Naive thymus-derived CD4-positive, alpha-beta T cell (primary cell): ENCODE measurements around the gene WSCD2. TPM values are rescaled to one million over a fixed set of nuclear protein-coding genes. Genes with fewer than 3 reads are reported as not detected.

ENCODE experiments used
- ATAC-seq: fragments of 150-1000 bp; cut with Tn5 transposase; 2 replicates; pipeline ENCODE4 v1.10.0; 2021; ENCODE audit warnings: mild to moderate bottlenecking, moderate library complexity
- CTCF ChIA-PET: fragments of 350-600 bp; sonication (Branson Sonifier 250); formaldehyde crosslinking; loops from one replicate; lab custom pipeline; 2021; ENCODE audit warnings: antibody characterized with exemption; lab: Charles Lee
- POLR2A ChIA-PET: fragments of 350-600 bp; sonication (Branson Sonifier 250); formaldehyde crosslinking; loops from one replicate; lab custom pipeline; 2021; ENCODE audit warnings: antibody characterized with exemption, inconsistent platforms; lab: Charles Lee
- DNase-seq, 9 donors: peaks; one replicate each; pipeline versions ENCODE4 v3.0.0 to v3.0.0-alpha.2; 2020 to 2022; ENCODE audit warnings: mixed read lengths in 1 of 9
- H3K27ac ChIP-seq: one replicate; pipeline ENCODE4 v1.7.0; 2013; ENCODE audit warnings: mild to moderate bottlenecking, low read depth, low read length, moderate library complexity
- H3K27me3 ChIP-seq, 2 donors: one replicate each; pipeline ENCODE4 v1.7.0; 2013; ENCODE audit warnings: low read length in 2 of 2, mild to moderate bottlenecking in 2 of 2, moderate library complexity in 2 of 2; ENCODE audit not compliant: control insufficient read depth in 2 of 2, insufficient read depth in 2 of 2
- H3K36me3 ChIP-seq, 3 experiments: 1 replicate in 2 of 3; 2 replicates in 1 of 3; pipeline ENCODE4 v1.7.0; 2013; ENCODE audit warnings: low read length in 3 of 3, mild to moderate bottlenecking in 3 of 3, moderate library complexity in 1 of 3; ENCODE audit not compliant: insufficient read depth in 3 of 3, control insufficient read depth in 2 of 3
- H3K4me1 ChIP-seq, 2 donors: one replicate each; pipeline ENCODE4 v1.7.0; 2013; ENCODE audit warnings: low read length in 2 of 2, mild to moderate bottlenecking in 2 of 2, moderate library complexity in 1 of 2; ENCODE audit not compliant: control insufficient read depth in 2 of 2, insufficient read depth in 2 of 2
- H3K4me3 ChIP-seq: 2 replicates; pipeline ENCODE4 v1.7.0; 2013; ENCODE audit warnings: mild to moderate bottlenecking, low read length
- H3K9me3 ChIP-seq, 3 experiments: 1 replicate in 2 of 3; 2 replicates in 1 of 3; pipeline ENCODE4 v1.7.0; 2013; ENCODE audit warnings: low read length in 3 of 3; ENCODE audit not compliant: control insufficient read depth in 2 of 3
- H3K27ac Mint-ChIP-seq, 9 donors: one replicate each; pipeline ENCODE4 v1.8.0; 2020 to 2022; ENCODE audit warnings: mixed read lengths in 9 of 9, mild to moderate bottlenecking in 8 of 9, moderate library complexity in 5 of 9, inconsistent platforms in 2 of 9
- H3K27me3 Mint-ChIP-seq, 5 donors: one replicate each; pipeline ENCODE4 v1.8.0; 2021 to 2022; ENCODE audit warnings: mixed read lengths in 5 of 5, mild to moderate bottlenecking in 1 of 5
- H3K36me3 Mint-ChIP-seq, 5 donors: one replicate each; pipeline ENCODE4 v1.8.0; 2020 to 2022; ENCODE audit warnings: mixed read lengths in 5 of 5, mild to moderate bottlenecking in 3 of 5, inconsistent platforms in 1 of 5
- H3K4me1 Mint-ChIP-seq, 7 donors: one replicate each; pipeline ENCODE4 v1.8.0; 2020 to 2022; ENCODE audit warnings: mixed read lengths in 7 of 7, mild to moderate bottlenecking in 3 of 7, inconsistent platforms in 1 of 7
- H3K4me3 Mint-ChIP-seq, 10 donors: one replicate each; pipeline ENCODE4 v1.8.0; 2020 to 2022; ENCODE audit warnings: mild to moderate bottlenecking in 10 of 10, mixed read lengths in 10 of 10, moderate library complexity in 6 of 10, inconsistent platforms in 2 of 10
- H3K9me3 Mint-ChIP-seq, 11 donors: one replicate each; pipeline ENCODE4 v1.8.0; 2020 to 2022; ENCODE audit warnings: mixed read lengths in 11 of 11, mild to moderate bottlenecking in 4 of 11, inconsistent platforms in 1 of 11, moderate library complexity in 1 of 11
- intact Hi-C, 2 donors: fragments of 100-400 bp; cut with micrococcal nuclease; formaldehyde crosslinking; loops; one replicate each; pipeline ENCODE4 v1.15.1; 2023
- polyA plus RNA-seq, 2 donors: library from polyadenylated mRNA; unstranded; fragments of 300-500 nt; fragmentation: Illumina TruSeq; gene quantifications; one replicate each; pipeline ENCODE4 v1.2.3, GENCODE V29; 2021
- total RNA-seq, 6 experiments: library from RNA in 5 of 6; stranded (reverse) in 5 of 6; gene quantifications; 1 replicate in 5 of 6; 2 replicates in 1 of 6; pipeline ENCODE4 v1.2.3 and lab custom pipeline; 2021 to 2026

WSCD2 gene
- total and polyA plus RNA-seq, 7 experiments from 2014 or later, result not detected

GRCh38 chr12:108247130-108247529 is 118.0 kb downstream of the WSCD2 start:
- H3K9me3 ChIP-seq, result no peaks in the 10 kb centered on the region
- Mint-ChIP-seq H3K4me1 (no peaks in the 10 kb centered on the region), H3K9me3 (peaks cover 0 to 5% (median 0%) of the 10 kb centered on the region in 11 donors), H3K27me3 (peaks cover 0 to 48% (median 19%) of the 10 kb centered on the region in 5 donors), H3K27ac (no peak overlapping the region), H3K4me3 (no peak overlapping the region), H3K36me3 (no peaks in the 10 kb centered on the region)
- no peak for DNase-seq
- no peaks in the 10 kb centered on the region for H3K36me3 ChIP-seq
- ChIA-PET POLR2A (no interaction called here), CTCF (no interaction called here)
- intact Hi-C loops, result no loop called here
- no peaks in the 10 kb centered on the region for H3K27me3 ChIP-seq
- no peaks in the 10 kb centered on the region for H3K4me1 ChIP-seq
- H3K4me3 ChIP-seq, result no peak overlapping the region
- ATAC-seq, result no peak
- no peak overlapping the region for H3K27ac ChIP-seq

- intact Hi-C loops, result no loop called here
- Mint-ChIP-seq H3K27me3 (peaks cover 0 to 50% (median 23%) of the 10 kb centered on the region in 5 donors), H3K36me3 (no peaks in the 10 kb centered on the region), H3K27ac (no peak overlapping the region), H3K4me3 (no peak overlapping the region), H3K9me3 (peaks cover 0 to 5% (median 0%) of the 10 kb centered on the region in 11 donors), H3K4me1 (no peaks in the 10 kb centered on the region)
- Histone ChIP-seq H3K9me3 (no peaks in the 10 kb centered on the region), H3K27me3 (no peaks in the 10 kb centered on the region), H3K36me3 (no peaks in the 10 kb centered on the region), H3K27ac (no peak overlapping the region), H3K4me3 (no peak overlapping the region), H3K4me1 (no peaks in the 10 kb centered on the region)
- ChIA-PET POLR2A (no interaction called here), CTCF (no interaction called here)
- DNase-seq, result no peak
- ATAC-seq, result no peak
Measured at GRCh38 chr12:108248011-108248410, 118.9 kb downstream of the WSCD2 start.

- no peaks in the 10 kb centered on the region for H3K36me3 Mint-ChIP-seq
- POLR2A ChIA-PET, result no interaction called here
- no peak for DNase-seq
Measured at GRCh38 chr12:108252523-108252922, 123.4 kb downstream of the WSCD2 start.

DNA sequence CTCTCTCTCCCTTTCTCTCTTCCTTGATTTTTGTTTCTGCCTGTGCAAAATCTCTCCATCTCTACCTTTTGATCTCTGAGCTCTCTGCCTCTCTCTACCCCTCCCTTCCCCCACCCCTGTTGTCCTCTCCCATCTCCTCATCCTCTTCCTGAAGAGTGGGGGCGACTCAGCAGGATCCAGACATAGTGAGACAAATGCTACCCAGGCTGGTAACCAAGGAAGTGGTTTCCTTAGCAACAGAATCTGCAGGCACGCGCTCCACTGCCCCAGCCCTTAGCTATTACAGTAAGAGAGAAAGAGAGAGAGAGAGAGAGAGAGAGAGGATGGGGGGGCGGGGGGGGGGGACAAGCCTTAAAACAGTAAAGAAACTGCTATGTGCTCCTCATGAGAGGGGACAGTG is 124.5 kb downstream of the WSCD2 start:
- Mint-ChIP-seq H3K36me3 (no peaks in the 10 kb centered on the region), H3K4me3 (no peak overlapping the region), H3K27ac (no peak overlapping the region), H3K4me1 (peaks cover 0 to 3% (median 0%) of the 10 kb centered on the region in 7 donors), H3K27me3 (peaks cover 0 to 61% (median 37%) of the 10 kb centered on the region in 5 donors), H3K9me3 (peaks cover 0 to 5% (median 0%) of the 10 kb centered on the region in 11 donors)
- intact Hi-C loops, result no loop called here
- no peaks in the 10 kb centered on the region for H3K9me3 ChIP-seq
- H3K4me1 ChIP-seq, result no peaks in the 10 kb centered on the region
- no peaks in the 10 kb centered on the region for H3K36me3 ChIP-seq
- ATAC-seq, result no peak
- CTCF ChIA-PET, result no interaction called here
- H3K27ac ChIP-seq, result no peak overlapping the region
- no peak overlapping the region for H3K4me3 ChIP-seq
- POLR2A ChIA-PET, result no interaction called here
- no peak for DNase-seq
- no peaks in the 10 kb centered on the region for H3K27me3 ChIP-seq

More at GRCh38 chr12:108252523-108252922, 123.4 kb downstream of the WSCD2 start:
- H3K27ac ChIP-seq, result no peak overlapping the region
- no peaks in the 10 kb centered on the region for H3K27me3 ChIP-seq
- no peak overlapping the region for H3K27ac Mint-ChIP-seq
- peaks cover 0 to 5% (median 0%) of the 10 kb centered on the region in 11 donors for H3K9me3 Mint-ChIP-seq
- H3K4me3 ChIP-seq, result no peak overlapping the region
- no peaks in the 10 kb centered on the region for H3K4me1 ChIP-seq
- H3K36me3 ChIP-seq, result no peaks in the 10 kb centered on the region
- ATAC-seq, result no peak
- intact Hi-C loops, result no loop called here
- no peaks in the 10 kb centered on the region for H3K9me3 ChIP-seq
- CTCF ChIA-PET, result no interaction called here
- H3K4me1 Mint-ChIP-seq, result peaks cover 0 to 3% (median 0%) of the 10 kb centered on the region in 7 donors
- H3K4me3 Mint-ChIP-seq, result no peak overlapping the region
- peaks cover 0 to 67% (median 37%) of the 10 kb centered on the region in 5 donors for H3K27me3 Mint-ChIP-seq

DNA sequence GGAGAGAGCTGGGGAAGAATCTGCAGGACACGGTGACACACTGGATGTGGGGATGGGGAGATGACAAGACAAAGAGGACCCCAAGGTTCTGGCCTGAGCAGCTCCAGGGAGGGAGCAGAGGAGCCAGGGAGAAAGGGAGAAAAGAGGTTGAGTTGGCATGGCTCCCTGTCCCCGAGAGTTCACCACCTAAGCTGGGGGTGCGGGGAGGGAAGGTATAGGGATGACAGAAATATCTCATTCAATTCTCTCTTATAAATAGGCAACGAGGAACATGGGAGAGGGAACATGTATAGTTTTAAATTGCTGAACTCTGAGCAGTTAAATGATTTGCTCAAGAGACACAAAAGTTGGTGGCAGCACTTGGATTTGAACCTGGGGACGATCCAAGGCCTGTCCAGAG is 124.9 kb downstream of the WSCD2 start:
- Mint-ChIP-seq H3K4me3 (no peak overlapping the region), H3K27ac (no peak overlapping the region), H3K9me3 (peaks cover 0 to 7% (median under 1%) of the 10 kb centered on the region in 11 donors)

GRCh38 chr12:108254517-108255251 is 125.6 kb downstream of the WSCD2 start:
- intact Hi-C loops, result no loop called here
- no peak overlapping the region for H3K4me3 Mint-ChIP-seq

More for the DNA sequence above, 124.9 kb downstream of the WSCD2 start:
- ATAC-seq (no peak), DNase-seq (no peak)
- Mint-ChIP-seq H3K36me3 (no peaks in the 10 kb centered on the region), H3K27me3 (peaks cover 0 to 56% (median 37%) of the 10 kb centered on the region in 5 donors), H3K4me1 (peaks cover 0 to 3% (median 0%) of the 10 kb centered on the region in 7 donors)
- ChIA-PET POLR2A (no interaction called here), CTCF (no interaction called here)
- no peak overlapping the region for H3K4me3 ChIP-seq
- H3K9me3 ChIP-seq, result no peaks in the 10 kb centered on the region
- intact Hi-C loops, result no loop called here
- H3K36me3 ChIP-seq, result no peaks in the 10 kb centered on the region
- H3K27me3 ChIP-seq, result no peaks in the 10 kb centered on the region
- H3K4me1 ChIP-seq, result no peaks in the 10 kb centered on the region
- no peak overlapping the region for H3K27ac ChIP-seq

GRCh38 chr12:108255252-108255602 is 126.1 kb downstream of the WSCD2 start:
- no peaks in the 10 kb centered on the region for H3K36me3 Mint-ChIP-seq
- Histone ChIP-seq H3K27ac (no peak overlapping the region), H3K27me3 (no peaks in the 10 kb centered on the region), H3K9me3 (peaks cover 0 to 5% (median 0%) of the 10 kb centered on the region in 3 experiments), H3K36me3 (no peaks in the 10 kb centered on the region), H3K4me3 (no peak overlapping the region), H3K4me1 (no peaks in the 10 kb centered on the region)
- intact Hi-C loops, result no loop called here
- ChIA-PET CTCF (no interaction called here), POLR2A (no interaction called here)
- DNase-seq (no peak), ATAC-seq (no peak)
- no peak overlapping the region for H3K27ac Mint-ChIP-seq
- H3K4me1 Mint-ChIP-seq, result peaks cover 0 to 3% (median 0%) of the 10 kb centered on the region in 7 donors
- H3K27me3 Mint-ChIP-seq, result peaks cover 0 to 44% (median 34%) of the 10 kb centered on the region in 5 donors
- H3K9me3 Mint-ChIP-seq, result peaks cover 0 to 13% (median 10%) of the 10 kb centered on the region in 11 donors
- H3K4me3 Mint-ChIP-seq, result no peak overlapping the region

More at GRCh38 chr12:108254517-108255251, 125.6 kb downstream of the WSCD2 start:
- Histone ChIP-seq H3K4me1 (no peaks in the 10 kb centered on the region), H3K27ac (no peak overlapping the region), H3K27me3 (no peaks in the 10 kb centered on the region), H3K9me3 (peaks cover 0 to 3% (median 0%) of the 10 kb centered on the region in 3 experiments), H3K36me3 (no peaks in the 10 kb centered on the region), H3K4me3 (no peak overlapping the region)
- no peak for ATAC-seq
- Mint-ChIP-seq H3K4me1 (peaks cover 0 to 3% (median 0%) of the 10 kb centered on the region in 7 donors), H3K27ac (no peak overlapping the region), H3K9me3 (peaks cover 0 to 11% (median 6%) of the 10 kb centered on the region in 11 donors), H3K27me3 (peaks cover 0 to 50% (median 34%) of the 10 kb centered on the region in 5 donors), H3K36me3 (no peaks in the 10 kb centered on the region)
- ChIA-PET POLR2A (no interaction called here), CTCF (no interaction called here)
- no peak for DNase-seq
